ENCODE results near the gene LHX8.

- TF ChIP-seq, protein P1, sequence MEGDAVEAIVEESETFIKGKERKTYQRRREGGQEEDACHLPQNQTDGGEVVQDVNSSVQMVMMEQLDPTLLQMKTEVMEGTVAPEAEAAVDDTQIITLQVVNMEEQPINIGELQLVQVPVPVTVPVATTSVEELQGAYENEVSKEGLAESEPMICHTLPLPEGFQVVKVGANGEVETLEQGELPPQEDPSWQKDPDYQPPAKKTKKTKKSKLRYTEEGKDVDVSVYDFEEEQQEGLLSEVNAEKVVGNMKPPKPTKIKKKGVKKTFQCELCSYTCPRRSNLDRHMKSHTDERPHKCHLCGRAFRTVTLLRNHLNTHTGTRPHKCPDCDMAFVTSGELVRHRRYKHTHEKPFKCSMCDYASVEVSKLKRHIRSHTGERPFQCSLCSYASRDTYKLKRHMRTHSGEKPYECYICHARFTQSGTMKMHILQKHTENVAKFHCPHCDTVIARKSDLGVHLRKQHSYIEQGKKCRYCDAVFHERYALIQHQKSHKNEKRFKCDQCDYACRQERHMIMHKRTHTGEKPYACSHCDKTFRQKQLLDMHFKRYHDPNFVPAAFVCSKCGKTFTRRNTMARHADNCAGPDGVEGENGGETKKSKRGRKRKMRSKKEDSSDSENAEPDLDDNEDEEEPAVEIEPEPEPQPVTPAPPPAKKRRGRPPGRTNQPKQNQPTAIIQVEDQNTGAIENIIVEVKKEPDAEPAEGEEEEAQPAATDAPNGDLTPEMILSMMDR (IDR thresholded peaks at IDR 0.05): no peak
- TF ChIP-seq ATF1 (CRISPR knock-in tag; IDR thresholded peaks at IDR 0.05): no peak
- no peak for TF ChIP-seq ZNF121 (CRISPR knock-in tag; IDR thresholded peaks at IDR 0.05)
- TF ChIP-seq, protein P2, sequence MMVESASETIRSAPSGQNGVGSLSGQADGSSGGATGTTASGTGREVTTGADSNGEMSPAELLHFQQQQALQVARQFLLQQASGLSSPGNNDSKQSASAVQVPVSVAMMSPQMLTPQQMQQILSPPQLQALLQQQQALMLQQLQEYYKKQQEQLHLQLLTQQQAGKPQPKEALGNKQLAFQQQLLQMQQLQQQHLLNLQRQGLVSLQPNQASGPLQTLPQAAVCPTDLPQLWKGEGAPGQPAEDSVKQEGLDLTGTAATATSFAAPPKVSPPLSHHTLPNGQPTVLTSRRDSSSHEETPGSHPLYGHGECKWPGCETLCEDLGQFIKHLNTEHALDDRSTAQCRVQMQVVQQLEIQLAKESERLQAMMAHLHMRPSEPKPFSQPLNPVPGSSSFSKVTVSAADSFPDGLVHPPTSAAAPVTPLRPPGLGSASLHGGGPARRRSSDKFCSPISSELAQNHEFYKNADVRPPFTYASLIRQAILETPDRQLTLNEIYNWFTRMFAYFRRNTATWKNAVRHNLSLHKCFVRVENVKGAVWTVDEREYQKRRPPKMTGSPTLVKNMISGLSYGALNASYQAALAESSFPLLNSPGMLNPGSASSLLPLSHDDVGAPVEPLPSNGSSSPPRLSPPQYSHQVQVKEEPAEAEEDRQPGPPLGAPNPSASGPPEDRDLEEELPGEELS (CRISPR knock-in tag; IDR thresholded peaks at IDR 0.05): no peak
- no peak for TF ChIP-seq ZNF317 (CRISPR knock-in tag; IDR thresholded peaks at IDR 0.05; ENCODE audit: borderline replicate concordance, low read depth)
- TF ChIP-seq, protein P3, sequence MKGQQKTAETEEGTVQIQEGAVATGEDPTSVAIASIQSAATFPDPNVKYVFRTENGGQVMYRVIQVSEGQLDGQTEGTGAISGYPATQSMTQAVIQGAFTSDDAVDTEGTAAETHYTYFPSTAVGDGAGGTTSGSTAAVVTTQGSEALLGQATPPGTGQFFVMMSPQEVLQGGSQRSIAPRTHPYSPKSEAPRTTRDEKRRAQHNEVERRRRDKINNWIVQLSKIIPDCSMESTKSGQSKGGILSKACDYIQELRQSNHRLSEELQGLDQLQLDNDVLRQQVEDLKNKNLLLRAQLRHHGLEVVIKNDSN (CRISPR knock-in tag; IDR thresholded peaks at IDR 0.05): no peak
- TF ChIP-seq HMGA2 (CRISPR knock-in tag; IDR thresholded peaks at IDR 0.05): no peak
- TF ChIP-seq, protein P4, sequence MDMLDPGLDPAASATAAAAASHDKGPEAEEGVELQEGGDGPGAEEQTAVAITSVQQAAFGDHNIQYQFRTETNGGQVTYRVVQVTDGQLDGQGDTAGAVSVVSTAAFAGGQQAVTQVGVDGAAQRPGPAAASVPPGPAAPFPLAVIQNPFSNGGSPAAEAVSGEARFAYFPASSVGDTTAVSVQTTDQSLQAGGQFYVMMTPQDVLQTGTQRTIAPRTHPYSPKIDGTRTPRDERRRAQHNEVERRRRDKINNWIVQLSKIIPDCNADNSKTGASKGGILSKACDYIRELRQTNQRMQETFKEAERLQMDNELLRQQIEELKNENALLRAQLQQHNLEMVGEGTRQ (CRISPR knock-in tag; IDR thresholded peaks at IDR 0.05): no peak
- TF ChIP-seq, protein P5, sequence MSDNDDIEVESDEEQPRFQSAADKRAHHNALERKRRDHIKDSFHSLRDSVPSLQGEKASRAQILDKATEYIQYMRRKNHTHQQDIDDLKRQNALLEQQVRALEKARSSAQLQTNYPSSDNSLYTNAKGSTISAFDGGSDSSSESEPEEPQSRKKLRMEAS (CRISPR knock-in tag; IDR thresholded peaks at IDR 0.05): no peak
- TF ChIP-seq, protein P6, sequence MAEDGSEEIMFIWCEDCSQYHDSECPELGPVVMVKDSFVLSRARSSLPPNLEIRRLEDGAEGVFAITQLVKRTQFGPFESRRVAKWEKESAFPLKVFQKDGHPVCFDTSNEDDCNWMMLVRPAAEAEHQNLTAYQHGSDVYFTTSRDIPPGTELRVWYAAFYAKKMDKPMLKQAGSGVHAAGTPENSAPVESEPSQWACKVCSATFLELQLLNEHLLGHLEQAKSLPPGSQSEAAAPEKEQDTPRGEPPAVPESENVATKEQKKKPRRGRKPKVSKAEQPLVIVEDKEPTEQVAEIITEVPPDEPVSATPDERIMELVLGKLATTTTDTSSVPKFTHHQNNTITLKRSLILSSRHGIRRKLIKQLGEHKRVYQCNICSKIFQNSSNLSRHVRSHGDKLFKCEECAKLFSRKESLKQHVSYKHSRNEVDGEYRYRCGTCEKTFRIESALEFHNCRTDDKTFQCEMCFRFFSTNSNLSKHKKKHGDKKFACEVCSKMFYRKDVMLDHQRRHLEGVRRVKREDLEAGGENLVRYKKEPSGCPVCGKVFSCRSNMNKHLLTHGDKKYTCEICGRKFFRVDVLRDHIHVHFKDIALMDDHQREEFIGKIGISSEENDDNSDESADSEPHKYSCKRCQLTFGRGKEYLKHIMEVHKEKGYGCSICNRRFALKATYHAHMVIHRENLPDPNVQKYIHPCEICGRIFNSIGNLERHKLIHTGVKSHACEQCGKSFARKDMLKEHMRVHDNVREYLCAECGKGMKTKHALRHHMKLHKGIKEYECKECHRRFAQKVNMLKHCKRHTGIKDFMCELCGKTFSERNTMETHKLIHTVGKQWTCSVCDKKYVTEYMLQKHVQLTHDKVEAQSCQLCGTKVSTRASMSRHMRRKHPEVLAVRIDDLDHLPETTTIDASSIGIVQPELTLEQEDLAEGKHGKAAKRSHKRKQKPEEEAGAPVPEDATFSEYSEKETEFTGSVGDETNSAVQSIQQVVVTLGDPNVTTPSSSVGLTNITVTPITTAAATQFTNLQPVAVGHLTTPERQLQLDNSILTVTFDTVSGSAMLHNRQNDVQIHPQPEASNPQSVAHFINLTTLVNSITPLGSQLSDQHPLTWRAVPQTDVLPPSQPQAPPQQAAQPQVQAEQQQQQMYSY (CRISPR knock-in tag; IDR thresholded peaks at IDR 0.05): no peak
- TF ChIP-seq ZNF138 (CRISPR knock-in tag; conservative IDR thresholded peaks at IDR 0.05): no peak
- TF ChIP-seq CREM (CRISPR knock-in tag; IDR thresholded peaks at IDR 0.05): no peak
- no peak for TF ChIP-seq FOXK1 (CRISPR knock-in tag; IDR thresholded peaks at IDR 0.05)
- TF ChIP-seq PREB (CRISPR knock-in tag; IDR thresholded peaks at IDR 0.05; ENCODE audit: borderline replicate concordance): no peak
Observed at GRCh38 chr1:75198163-75198562, 64.0 kb downstream of the LHX8 start.

Data from WTC11 (cell line).